NCI-H510A treated with DMSO at 0.1 percent for 48 hours (cell line): ENCODE measurements around the gene CFAP20DC.
"Not testable (repeated sequence)": the region's sequence is repeated elsewhere in the genome, so short reads cannot be mapped to it uniquely, and the experiment has no call there.

ENCODE experiments used
- DNase-seq: peaks from one replicate; lab custom pipeline; 2025; lab: John Stamatoyannopoulos, UW

Gene CFAP20DC

GRCh38 chr3:58696813-58697212 lies 353.0 kb downstream of the CFAP20DC start:
- DNase-seq = not testable (repeated sequence)

- DNase-seq = no peak
Observed at GRCh38 chr3:58696093-58696492, 353.7 kb downstream of the CFAP20DC start.

- not testable (repeated sequence) for DNase-seq
Observed at GRCh38 chr3:58695284-58695683, 354.5 kb downstream of the CFAP20DC start.

- no peak for DNase-seq
Observed at GRCh38 chr3:58693940-58694850, 355.6 kb downstream of the CFAP20DC start.

GRCh38 chr3:58692484-58692883 lies 357.3 kb downstream of the CFAP20DC start:
- DNase-seq = no peak
